ENCODE results near the gene NEUROD2.

The NEUROD2 gene

GRCh38 chr17:39599004-39599664 lies 8.6 kb downstream of the NEUROD2 start:
- DNase-seq (ENCODE audit: low read depth): no peak

DNA sequence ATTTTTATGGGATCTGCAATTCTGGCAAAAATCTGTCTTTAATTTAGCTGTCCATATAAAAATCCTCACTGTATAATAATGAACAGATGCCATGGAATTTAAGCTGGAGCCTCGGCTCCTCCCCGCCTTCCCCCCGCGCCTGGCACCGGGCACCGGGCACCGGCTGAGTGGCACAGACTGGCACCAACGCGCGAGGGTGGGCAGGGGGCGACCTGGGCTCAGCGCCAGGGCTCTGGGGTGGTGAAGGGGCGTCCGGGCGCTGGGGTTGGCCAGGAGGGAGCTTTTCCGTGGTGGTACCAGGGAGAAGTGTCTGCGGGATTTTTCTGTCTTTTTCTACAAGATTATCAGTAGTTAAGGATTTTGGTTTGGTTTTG lies 9.1 kb downstream of the NEUROD2 start:
- no peak overlapping the region for H3K4me3 ChIP-seq (ENCODE audit: control insufficient read depth, low read depth, low read length)
- TF ChIP-seq, protein P1, sequence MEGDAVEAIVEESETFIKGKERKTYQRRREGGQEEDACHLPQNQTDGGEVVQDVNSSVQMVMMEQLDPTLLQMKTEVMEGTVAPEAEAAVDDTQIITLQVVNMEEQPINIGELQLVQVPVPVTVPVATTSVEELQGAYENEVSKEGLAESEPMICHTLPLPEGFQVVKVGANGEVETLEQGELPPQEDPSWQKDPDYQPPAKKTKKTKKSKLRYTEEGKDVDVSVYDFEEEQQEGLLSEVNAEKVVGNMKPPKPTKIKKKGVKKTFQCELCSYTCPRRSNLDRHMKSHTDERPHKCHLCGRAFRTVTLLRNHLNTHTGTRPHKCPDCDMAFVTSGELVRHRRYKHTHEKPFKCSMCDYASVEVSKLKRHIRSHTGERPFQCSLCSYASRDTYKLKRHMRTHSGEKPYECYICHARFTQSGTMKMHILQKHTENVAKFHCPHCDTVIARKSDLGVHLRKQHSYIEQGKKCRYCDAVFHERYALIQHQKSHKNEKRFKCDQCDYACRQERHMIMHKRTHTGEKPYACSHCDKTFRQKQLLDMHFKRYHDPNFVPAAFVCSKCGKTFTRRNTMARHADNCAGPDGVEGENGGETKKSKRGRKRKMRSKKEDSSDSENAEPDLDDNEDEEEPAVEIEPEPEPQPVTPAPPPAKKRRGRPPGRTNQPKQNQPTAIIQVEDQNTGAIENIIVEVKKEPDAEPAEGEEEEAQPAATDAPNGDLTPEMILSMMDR (conservative IDR thresholded peaks at IDR 0.05; ENCODE audit: control insufficient read depth, insufficient read depth, low read depth, low read length): no peak
- DNase-seq (ENCODE audit: low read depth): no peak

More at GRCh38 chr17:39599004-39599664, 8.6 kb downstream of the NEUROD2 start:
- TF ChIP-seq, protein P1 (conservative IDR thresholded peaks at IDR 0.05; ENCODE audit: control insufficient read depth, insufficient read depth, low read depth, low read length): no peak
- no peak overlapping the region for H3K4me3 ChIP-seq (ENCODE audit: control insufficient read depth, low read depth, low read length)

GRCh38 chr17:39598047-39598481 lies 9.7 kb downstream of the NEUROD2 start:
- TF ChIP-seq, protein P1 (conservative IDR thresholded peaks at IDR 0.05; ENCODE audit: control insufficient read depth, insufficient read depth, low read depth, low read length): no peak
- H3K4me3 ChIP-seq (ENCODE audit: control insufficient read depth, low read depth, low read length): no peak overlapping the region
- no peak for DNase-seq (ENCODE audit: low read depth)

DNA sequence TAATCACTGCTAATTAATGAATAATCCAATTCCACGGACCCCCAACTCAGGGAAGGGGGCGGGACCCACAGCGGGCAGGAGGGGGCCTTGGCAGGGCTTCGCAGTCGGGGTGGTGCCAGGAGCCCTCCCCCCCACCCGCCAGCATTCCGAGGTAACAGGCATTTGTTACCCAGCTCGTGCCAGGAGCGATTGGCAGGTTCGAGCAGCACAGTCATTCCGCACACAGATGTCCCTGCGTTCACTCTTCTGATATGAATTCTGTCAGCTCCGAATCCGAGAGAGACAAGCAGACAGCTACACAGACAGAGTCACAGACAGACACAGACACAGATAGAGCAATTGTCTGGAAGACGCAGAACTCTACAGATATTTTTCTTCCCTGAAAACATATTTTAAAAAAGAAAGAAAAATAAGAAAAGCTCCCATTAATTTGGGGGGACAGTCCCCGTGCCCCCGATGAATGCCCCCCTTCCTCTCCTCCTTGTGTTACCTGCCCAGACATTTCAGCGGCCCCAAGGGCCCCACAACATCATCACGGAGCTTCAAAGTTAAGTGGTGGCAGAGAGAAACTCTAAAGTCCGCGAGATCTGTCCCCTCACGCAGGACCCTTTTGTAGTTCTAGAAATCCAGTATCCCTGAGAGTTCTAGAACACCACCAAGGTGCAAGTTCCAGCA lies 10.2 kb downstream of the NEUROD2 start:
- TF ChIP-seq, protein P1 (conservative IDR thresholded peaks at IDR 0.05; ENCODE audit: control insufficient read depth, insufficient read depth, low read depth, low read length): no peak
- no peak overlapping the region for H3K4me3 ChIP-seq (ENCODE audit: control insufficient read depth, low read depth, low read length)
- no peak for DNase-seq (ENCODE audit: low read depth)

DNA sequence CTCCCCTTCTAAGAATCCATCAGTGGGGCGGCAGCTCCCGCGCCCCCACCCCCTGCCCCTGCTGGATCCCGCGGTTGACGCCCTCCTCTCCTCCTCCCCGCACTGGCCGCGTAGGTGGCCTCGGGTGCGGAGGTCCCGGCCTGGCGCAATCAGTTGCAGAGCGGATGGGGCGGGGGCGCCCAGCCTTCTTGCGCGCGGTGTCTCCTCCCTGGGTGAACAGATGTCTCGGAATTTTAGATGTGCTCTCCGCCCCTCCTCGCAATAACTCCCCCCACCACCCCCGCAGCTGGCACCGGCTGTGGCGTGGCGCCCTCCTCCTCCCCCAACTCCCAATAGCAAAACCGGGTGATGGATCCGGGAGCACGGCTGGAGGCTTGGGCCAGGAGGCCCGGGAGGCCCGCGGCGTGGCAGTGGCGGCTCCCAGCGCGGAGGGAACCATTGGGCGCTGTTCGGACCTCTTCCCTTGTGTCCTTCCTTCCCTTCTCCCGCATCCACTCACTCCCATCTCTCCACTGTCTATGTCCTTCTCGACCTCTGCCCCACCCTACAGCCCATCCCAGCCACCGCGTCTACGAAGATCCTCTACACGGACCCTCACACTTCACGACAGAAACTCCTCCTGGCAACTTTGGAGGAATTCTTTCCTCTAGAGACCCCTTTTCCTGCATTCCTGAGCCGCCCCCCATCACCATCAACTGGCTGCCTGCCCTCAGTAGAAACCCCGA lies 11.0 kb downstream of the NEUROD2 start:
- DNase-seq (ENCODE audit: low read depth): no peak
- TF ChIP-seq, protein P1 (conservative IDR thresholded peaks at IDR 0.05; ENCODE audit: control insufficient read depth, insufficient read depth, low read depth, low read length): no peak
- H3K4me3 ChIP-seq (ENCODE audit: control insufficient read depth, low read depth, low read length): no peak overlapping the region

DNA sequence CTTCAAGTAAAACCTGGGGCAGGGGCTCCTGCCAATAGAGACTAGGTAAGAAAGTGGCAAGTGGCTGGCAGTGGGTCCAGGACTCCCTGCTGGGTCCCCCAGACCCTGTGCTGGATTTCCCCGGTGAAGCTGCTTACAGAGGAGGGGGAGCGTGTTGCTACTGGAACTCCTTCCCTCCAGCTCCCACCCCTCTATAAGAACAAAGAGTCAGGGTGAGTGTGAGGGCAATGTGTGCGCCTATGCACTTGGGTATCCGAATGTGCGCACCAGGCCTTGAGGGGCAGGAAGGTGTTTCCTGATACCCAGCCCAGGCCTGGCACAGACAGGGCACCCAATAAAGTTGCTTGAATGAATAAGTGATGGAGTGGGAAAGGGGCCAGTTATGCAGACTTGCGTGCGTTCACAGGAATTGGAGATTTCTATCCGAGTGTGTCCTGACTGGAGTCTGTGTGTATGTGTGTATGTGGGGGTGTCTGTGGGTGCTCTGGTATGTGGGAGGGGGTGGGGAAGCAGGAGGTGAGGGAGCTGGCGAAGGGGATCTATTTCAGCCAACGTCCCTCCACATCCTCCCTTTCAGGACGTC lies 11.7 kb downstream of the NEUROD2 start:
- DNase-seq (ENCODE audit: low read depth): no peak
- no peak overlapping the region for H3K4me3 ChIP-seq (ENCODE audit: control insufficient read depth, low read depth, low read length)
- TF ChIP-seq, protein P1 (conservative IDR thresholded peaks at IDR 0.05; ENCODE audit: control insufficient read depth, insufficient read depth, low read depth, low read length): no peak
